ENCODE results near the gene ITPKB. TPM values are rescaled to one million over a fixed set of nuclear protein-coding genes. Genes with fewer than 3 reads are reported as not detected.

Gene ITPKB
- total and polyA plus RNA-seq, 2 of the 13 experiments (the other 11 are each of a cell fraction or from before 2014, with no cell fraction given) = not detected

DNA sequence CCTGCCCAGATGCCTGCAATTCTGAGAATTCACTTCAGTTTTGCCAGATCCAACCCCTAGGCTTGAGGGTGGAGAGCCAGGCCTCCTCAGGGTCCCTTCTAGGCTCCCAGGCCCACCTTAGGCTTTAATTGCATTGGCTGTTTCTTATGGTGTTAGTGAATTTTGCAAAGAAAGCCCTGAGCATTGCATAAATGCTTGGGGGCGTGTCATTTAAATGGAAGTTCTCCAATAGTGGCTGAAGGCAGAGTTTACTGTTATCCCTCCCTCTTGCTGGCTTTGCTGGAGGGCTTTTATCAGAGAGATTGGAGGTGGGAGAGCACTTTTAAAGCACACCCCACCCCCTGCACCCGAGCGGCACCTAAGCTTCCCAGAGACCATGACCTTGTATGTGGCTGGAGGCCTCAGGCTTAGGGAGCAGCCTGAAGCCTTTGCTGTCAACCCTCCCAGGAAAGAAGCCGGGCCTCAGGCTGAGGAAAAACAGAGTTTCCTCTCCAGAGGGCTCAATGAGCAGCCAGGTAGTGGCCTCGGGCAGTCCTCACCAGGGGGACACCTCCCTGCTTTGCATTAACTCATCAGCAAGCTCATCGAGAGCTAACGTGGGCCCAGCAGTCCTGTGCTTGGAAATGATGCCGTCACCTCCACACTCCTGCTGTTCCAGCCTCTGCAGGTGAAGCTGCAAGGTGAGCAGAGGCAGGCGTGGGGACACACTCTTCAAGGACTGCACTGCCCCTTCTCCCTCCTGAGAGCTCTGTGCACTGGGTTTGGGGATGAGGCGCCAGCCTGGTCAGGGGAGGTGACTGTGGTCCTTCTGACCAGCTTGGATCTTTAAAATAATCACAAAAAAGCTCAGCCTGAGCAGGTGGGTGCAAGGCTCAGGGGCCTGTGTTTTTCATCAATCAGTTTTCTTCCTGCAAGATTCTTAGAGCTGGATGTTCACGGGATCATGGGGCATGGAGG is 132.5 kb downstream of the ITPKB start:
- H3K79me2 ChIP-seq (ENCODE audit: insufficient read depth, low read length) = no peaks in the 10 kb centered on the region
- no peak overlapping the region for H3K27ac ChIP-seq (ENCODE audit: extremely low read length, insufficient read depth, low read length)
- peaks cover 4 to 32% of the 10 kb centered on the region in 2 experiments; a peak in 4 of 5 replicates for H3K27me3 ChIP-seq (ENCODE audit: control insufficient read depth in 1 of 2, insufficient read depth in 2 of 2, low read length in 2 of 2)
- no peak overlapping the region for H3K4me2 ChIP-seq (ENCODE audit: low read depth, low read length)
- no peaks in the 10 kb centered on the region for H3K9me3 ChIP-seq (ENCODE audit: low read length)
- BruUV-seq (replicated peaks) = no TSS peak
- no peak for DNase-seq (ENCODE audit: low spot score)
- no peak overlapping the region for H3K4me3 ChIP-seq (replicated peaks in 1 of 3; ENCODE audit: insufficient read depth in 1 of 3, low read depth in 2 of 3, low read length in 3 of 3)
- 27% methylated on average over 4 of the region's 11 CpGs for WGBS (ENCODE audit: low lambda C conversion rate)
- no peak overlapping the region for H2AFZ ChIP-seq (ENCODE audit: low read length)
- in situ Hi-C loops (cut with HindIII; ENCODE audit: extremely low pct_ligation_motif_present, low pct_unique_long_range_greater_than_20kb) = loop anchor here (10.0 kb wide), 1 partner anchor 182 kb away; no protein-coding TSS in a partner anchor
- intact Hi-C loops (cut with micrococcal nuclease; ENCODE audit: unreplicated experiment) = loop anchor here (10.0 kb wide), 1 partner anchor 182 kb away; no protein-coding TSS in a partner anchor
- POLR2A ChIA-PET = no interaction called here
- H3K4me1 ChIP-seq (ENCODE audit: insufficient read depth, low read length) = peaks cover 12% of the 10 kb centered on the region
- H3K9ac ChIP-seq (ENCODE audit: insufficient read depth, low read depth, low read length) = no peak overlapping the region
- H4K20me1 ChIP-seq (ENCODE audit: insufficient read depth, low read length) = no peaks in the 10 kb centered on the region
- ATAC-seq = no peak
- CTCF ChIA-PET (ENCODE audit: low intra/inter-chr PET ratio, low total read pairs) = no interaction called here
- TF ChIP-seq ZNF562 (CRISPR knock-in tag; IDR thresholded peaks at IDR 0.05; ENCODE audit: borderline replicate concordance) (no peak), ZNF780A (CRISPR knock-in tag; IDR thresholded peaks at IDR 0.05) (no peak), HDAC6 (IDR thresholded peaks at IDR 0.05; ENCODE audit: low read depth, low read length) (no peak), MZF1 (CRISPR knock-in tag; IDR thresholded peaks at IDR 0.05; ENCODE audit: borderline replicate concordance) (no peak), CREM (IDR thresholded peaks at IDR 0.05) (no peak), CREM (CRISPR knock-in tag; IDR thresholded peaks at IDR 0.05) (no peak)
- no peak for FAIRE-seq
- no peaks in the 10 kb centered on the region for H3K36me3 ChIP-seq (replicated peaks in 1 of 2; ENCODE audit: control insufficient read depth in 1 of 2, insufficient read depth in 2 of 2, low read length in 2 of 2)

DNA sequence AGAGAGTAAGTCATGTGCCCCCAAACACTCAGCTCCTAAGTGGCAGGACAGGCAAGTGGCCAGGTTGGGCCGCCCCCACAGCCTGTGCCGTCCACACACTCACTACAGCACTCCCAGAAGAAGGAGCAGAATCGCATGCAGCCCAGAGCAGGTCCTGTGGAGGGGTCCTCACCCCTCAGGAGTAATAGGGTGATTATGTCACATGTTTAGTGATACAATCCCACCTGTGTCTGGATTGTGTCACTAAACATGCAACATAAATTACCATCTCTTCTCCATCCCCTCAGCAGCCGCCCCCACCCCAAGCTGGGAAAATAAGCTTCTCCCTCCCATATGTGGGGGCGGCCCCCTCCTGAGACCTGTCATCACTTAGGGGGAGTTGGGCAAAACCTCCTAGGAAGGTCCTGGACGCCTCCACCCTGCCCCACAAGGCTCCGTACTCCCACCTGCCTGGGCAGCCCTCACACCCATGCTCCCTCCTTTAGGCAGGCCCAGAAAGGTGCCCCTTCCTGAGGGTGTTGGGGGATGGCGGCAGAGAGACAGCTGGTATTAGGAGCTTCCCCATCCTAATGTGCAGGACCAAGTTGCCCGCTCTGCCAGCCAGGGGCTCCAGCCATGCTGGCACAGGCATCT is 133.6 kb downstream of the ITPKB start:
- no peak overlapping the region for H2AFZ ChIP-seq (ENCODE audit: low read length)
- H3K36me3 ChIP-seq (replicated peaks in 1 of 2; ENCODE audit: control insufficient read depth in 1 of 2, insufficient read depth in 2 of 2, low read length in 2 of 2) = no peaks in the 10 kb centered on the region
- FAIRE-seq (no peak), DNase-seq (ENCODE audit: low spot score) (no peak), ATAC-seq (no peak)
- TF ChIP-seq ZNF552 (CRISPR knock-in tag; IDR thresholded peaks at IDR 0.05; ENCODE audit: borderline replicate concordance) (no peak), TOPORS (CRISPR knock-in tag; IDR thresholded peaks at IDR 0.05) (no peak), ZNF10 (CRISPR knock-in tag; IDR thresholded peaks at IDR 0.05; ENCODE audit: borderline replicate concordance, low read depth) (no peak), ZEB1 (IDR thresholded peaks at IDR 0.05; ENCODE audit: insufficient replicate concordance, low read depth) (no peak)
- H3K4me1 ChIP-seq (ENCODE audit: insufficient read depth, low read length) = peaks cover 12% of the 10 kb centered on the region
- no peaks in the 10 kb centered on the region for H4K20me1 ChIP-seq (ENCODE audit: insufficient read depth, low read length)
- H3K9ac ChIP-seq (ENCODE audit: insufficient read depth, low read depth, low read length) = no peak overlapping the region
- H3K4me3 ChIP-seq (replicated peaks in 1 of 3; ENCODE audit: insufficient read depth in 1 of 3, low read depth in 2 of 3, low read length in 3 of 3) = no peak overlapping the region
- ChIA-PET POLR2A (no interaction called here), CTCF (ENCODE audit: low intra/inter-chr PET ratio, low total read pairs) (no interaction called here)
- BruUV-seq (replicated peaks) = no TSS peak
- no peak overlapping the region for H3K27ac ChIP-seq (ENCODE audit: extremely low read length, insufficient read depth, low read length)
- 71% methylated on average over 2 of the region's 9 CpGs for WGBS (ENCODE audit: low lambda C conversion rate)
- H3K9me3 ChIP-seq (ENCODE audit: low read length) = no peaks in the 10 kb centered on the region
- intact Hi-C loops (cut with micrococcal nuclease; ENCODE audit: unreplicated experiment) (loop anchor here (10.0 kb wide), 1 partner anchor 181 kb away; no protein-coding TSS in a partner anchor), in situ Hi-C loops (cut with HindIII; ENCODE audit: extremely low pct_ligation_motif_present, low pct_unique_long_range_greater_than_20kb) (loop anchor here (10.0 kb wide), 1 partner anchor 181 kb away; no protein-coding TSS in a partner anchor)
- no peaks in the 10 kb centered on the region for H3K79me2 ChIP-seq (ENCODE audit: insufficient read depth, low read length)
- H3K4me2 ChIP-seq (ENCODE audit: low read depth, low read length) = no peak overlapping the region
- H3K27me3 ChIP-seq (ENCODE audit: control insufficient read depth in 1 of 2, insufficient read depth in 2 of 2, low read length in 2 of 2) = peaks cover 4 to 32% of the 10 kb centered on the region in 2 experiments; a peak in 4 of 5 replicates
